ENCODE measurements around the gene NRP1. TPM values are rescaled to one million over a fixed set of nuclear protein-coding genes. Genes with fewer than 3 reads are reported as not detected.

Gene NRP1
- total and polyA plus RNA-seq, 9 donors: 39.6 to 134 (median 67.2) TPM

Small RNAs within 50 kb of the gene (small RNA-seq; reads per million reads assigned to genes)
- gene AL353600.1 (not detected), gene RN7SL398P (not detected)
